SK-N-SH treated with all-trans-retinoic acid at 6 μM for 48 hours (cell line): ENCODE results near the gene MRGPRF.

Experiments used
- ATAC-seq: fragments of 200-7000 bp; cut with Tn5 transposase; 3 replicates; pipeline ENCODE4 v1.9.1; 2020; ENCODE audit warnings: mild to moderate bottlenecking, moderate library complexity
- ARNTL ChIP-seq: fragments of 450-650 bp; formaldehyde crosslinking; IDR thresholded peaks from 2 replicates; pipeline ENCODE4 v1.5.0; 2020; ENCODE audit warnings: low read depth, mild to moderate bottlenecking, moderate library complexity, borderline replicate concordance
- BACH2 ChIP-seq: fragments of 250-450 bp; sonication (Bioruptor Pico); IDR thresholded peaks from 2 replicates; pipeline ENCODE4 v1.9.0; 2021; ENCODE audit warnings: mild to moderate bottlenecking, borderline replicate concordance
- CREB5 ChIP-seq: fragments of 250-450 bp; sonication (Bioruptor Pico); IDR thresholded peaks from 2 replicates; pipeline ENCODE4 v1.5.1; 2020; ENCODE audit warnings: low read depth, mild to moderate bottlenecking, moderate library complexity
- CSDC2 ChIP-seq: fragments of 250-450 bp; sonication (Bioruptor Pico); IDR thresholded peaks from 2 replicates; pipeline ENCODE4 v1.5.0; 2020; ENCODE audit warnings: mild to moderate bottlenecking, moderate library complexity
- ESRRG ChIP-seq: fragments of 250-450 bp; sonication (Bioruptor Pico); IDR thresholded peaks from 2 replicates; pipeline ENCODE4 v1.6.1; 2021; ENCODE audit warnings: mild to moderate bottlenecking
- GLIS3 ChIP-seq: fragments of 250-450 bp; sonication (Bioruptor Pico); IDR thresholded peaks from 2 replicates; pipeline ENCODE4 v1.5.0; 2020; ENCODE audit warnings: mild to moderate bottlenecking, moderate library complexity
- ISL1 ChIP-seq: fragments of 250-450 bp; sonication (Bioruptor Pico); IDR thresholded peaks from 2 replicates; pipeline ENCODE4 v2.1.2; 2022; ENCODE audit warnings: mild to moderate bottlenecking, moderate library complexity
- POU6F1 ChIP-seq: fragments of 250-450 bp; sonication (Bioruptor Pico); IDR thresholded peaks from 2 replicates; pipeline ENCODE4 v1.8.0; 2021; ENCODE audit warnings: low read depth, mild to moderate bottlenecking, moderate library complexity, borderline replicate concordance
- PPARA ChIP-seq: fragments of 250-450 bp; sonication (Bioruptor Pico); IDR thresholded peaks from 2 replicates; pipeline ENCODE4 v1.5.0; 2020; ENCODE audit warnings: mild to moderate bottlenecking, borderline replicate concordance
- RARB ChIP-seq: fragments of 250-450 bp; sonication (Bioruptor Pico); IDR thresholded peaks from 2 replicates; pipeline ENCODE4 v1.8.0; 2021; ENCODE audit warnings: mild to moderate bottlenecking, moderate library complexity
- TCF4 ChIP-seq: fragments of 250-450 bp; sonication (Bioruptor Pico); IDR thresholded peaks from 2 replicates; pipeline ENCODE4 v1.8.0; 2021; ENCODE audit warnings: mild to moderate bottlenecking, moderate library complexity, borderline replicate concordance
- TOX ChIP-seq: fragments of 250-450 bp; sonication (Bioruptor Pico); IDR thresholded peaks from 2 replicates; pipeline ENCODE4 v1.8.0; 2021; ENCODE audit warnings: mild to moderate bottlenecking, moderate library complexity, borderline replicate concordance
- ZC3H10 ChIP-seq: fragments of 250-450 bp; sonication (Bioruptor Pico); IDR thresholded peaks from 2 replicates; pipeline ENCODE4 v1.5.1; 2021; ENCODE audit warnings: mild to moderate bottlenecking, moderate library complexity
- ZFP3 ChIP-seq: fragments of 250-450 bp; sonication (Bioruptor Pico); IDR thresholded peaks from 2 replicates; pipeline ENCODE4 v1.5.0; 2020; ENCODE audit warnings: mild to moderate bottlenecking, moderate library complexity
- ZNF565 ChIP-seq: fragments of 450-650 bp; formaldehyde crosslinking; conservative IDR thresholded peaks from 2 replicates; pipeline ENCODE4 v1.5.0; 2020; ENCODE audit warnings: low read depth, mild to moderate bottlenecking, moderate library complexity
- ZNF70 ChIP-seq: fragments of 450-650 bp; formaldehyde crosslinking; IDR thresholded peaks from 2 replicates; pipeline ENCODE4 v1.5.0; 2020; ENCODE audit warnings: mild to moderate bottlenecking, moderate library complexity
- ZNF8 ChIP-seq: fragments of 450-650 bp; formaldehyde crosslinking; IDR thresholded peaks from 2 replicates; pipeline ENCODE4 v1.5.0; 2020; ENCODE audit warnings: mild to moderate bottlenecking, moderate library complexity
- TF ChIP-seq, protein P1 (sequence below): fragments of 250-450 bp; sonication (Bioruptor Pico); IDR thresholded peaks from 2 replicates; pipeline ENCODE4 v1.8.0; 2020; ENCODE audit warnings: mild to moderate bottlenecking, moderate library complexity, borderline replicate concordance
- TF ChIP-seq, protein P2 (sequence below): fragments of 250-450 bp; sonication (Bioruptor Pico); IDR thresholded peaks from 2 replicates; pipeline ENCODE4 v1.5.0; 2020; ENCODE audit warnings: mild to moderate bottlenecking, moderate library complexity

Gene MRGPRF

DNA sequence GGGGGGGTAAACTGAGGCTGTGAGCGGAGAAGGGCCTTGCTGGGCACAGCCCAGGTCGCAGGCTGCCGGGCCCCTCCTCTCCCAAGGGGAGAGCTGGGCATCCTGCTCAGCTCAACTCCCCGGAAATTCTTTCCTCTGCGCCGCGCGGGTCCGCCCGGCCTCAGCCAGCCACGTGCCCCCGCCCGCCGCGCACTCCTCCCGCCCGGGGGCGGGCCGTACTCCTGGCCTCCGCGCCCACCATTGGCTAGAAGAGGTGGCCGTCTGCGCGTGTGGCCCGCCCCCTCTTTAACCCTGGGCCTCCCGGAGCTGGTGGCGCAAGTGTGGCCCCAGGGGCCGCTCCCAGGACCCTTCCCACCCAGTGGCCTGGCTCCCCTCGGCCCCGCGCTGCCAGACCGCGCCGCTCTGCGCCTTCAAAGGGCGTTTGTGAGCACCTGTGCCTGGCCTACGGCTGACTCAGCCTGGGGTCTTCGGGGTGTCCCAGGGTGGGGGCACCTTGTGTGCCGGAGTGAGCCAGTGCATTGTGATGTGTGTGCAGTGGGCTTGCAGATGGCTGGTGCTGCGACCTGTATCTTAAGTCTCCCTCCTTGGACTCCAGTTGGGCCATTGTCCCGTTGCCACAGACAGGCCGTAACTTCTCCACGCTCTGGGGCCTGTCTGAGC is 2.0 kb downstream of the MRGPRF start:
- no peak for ATAC-seq
- TF ChIP-seq ZNF70 (CRISPR knock-in tag) (no peak), POU6F1 (CRISPR knock-in tag) (no peak), CREB5 (CRISPR knock-in tag) (no peak), ISL1 (CRISPR knock-in tag) (no peak), ZNF565 (CRISPR knock-in tag) (no peak), GLIS3 (no peak), ZC3H10 (CRISPR knock-in tag) (no peak), TCF4 (no peak), ARNTL (CRISPR knock-in tag) (no peak), ZFP3 (CRISPR knock-in tag) (no peak), ESRRG (CRISPR knock-in tag) (no peak)
- TF ChIP-seq, protein P1, sequence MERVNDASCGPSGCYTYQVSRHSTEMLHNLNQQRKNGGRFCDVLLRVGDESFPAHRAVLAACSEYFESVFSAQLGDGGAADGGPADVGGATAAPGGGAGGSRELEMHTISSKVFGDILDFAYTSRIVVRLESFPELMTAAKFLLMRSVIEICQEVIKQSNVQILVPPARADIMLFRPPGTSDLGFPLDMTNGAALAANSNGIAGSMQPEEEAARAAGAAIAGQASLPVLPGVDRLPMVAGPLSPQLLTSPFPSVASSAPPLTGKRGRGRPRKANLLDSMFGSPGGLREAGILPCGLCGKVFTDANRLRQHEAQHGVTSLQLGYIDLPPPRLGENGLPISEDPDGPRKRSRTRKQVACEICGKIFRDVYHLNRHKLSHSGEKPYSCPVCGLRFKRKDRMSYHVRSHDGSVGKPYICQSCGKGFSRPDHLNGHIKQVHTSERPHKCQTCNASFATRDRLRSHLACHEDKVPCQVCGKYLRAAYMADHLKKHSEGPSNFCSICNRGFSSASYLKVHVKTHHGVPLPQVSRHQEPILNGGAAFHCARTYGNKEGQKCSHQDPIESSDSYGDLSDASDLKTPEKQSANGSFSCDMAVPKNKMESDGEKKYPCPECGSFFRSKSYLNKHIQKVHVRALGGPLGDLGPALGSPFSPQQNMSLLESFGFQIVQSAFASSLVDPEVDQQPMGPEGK (CRISPR knock-in tag) = no peak
- TF ChIP-seq, protein P2, sequence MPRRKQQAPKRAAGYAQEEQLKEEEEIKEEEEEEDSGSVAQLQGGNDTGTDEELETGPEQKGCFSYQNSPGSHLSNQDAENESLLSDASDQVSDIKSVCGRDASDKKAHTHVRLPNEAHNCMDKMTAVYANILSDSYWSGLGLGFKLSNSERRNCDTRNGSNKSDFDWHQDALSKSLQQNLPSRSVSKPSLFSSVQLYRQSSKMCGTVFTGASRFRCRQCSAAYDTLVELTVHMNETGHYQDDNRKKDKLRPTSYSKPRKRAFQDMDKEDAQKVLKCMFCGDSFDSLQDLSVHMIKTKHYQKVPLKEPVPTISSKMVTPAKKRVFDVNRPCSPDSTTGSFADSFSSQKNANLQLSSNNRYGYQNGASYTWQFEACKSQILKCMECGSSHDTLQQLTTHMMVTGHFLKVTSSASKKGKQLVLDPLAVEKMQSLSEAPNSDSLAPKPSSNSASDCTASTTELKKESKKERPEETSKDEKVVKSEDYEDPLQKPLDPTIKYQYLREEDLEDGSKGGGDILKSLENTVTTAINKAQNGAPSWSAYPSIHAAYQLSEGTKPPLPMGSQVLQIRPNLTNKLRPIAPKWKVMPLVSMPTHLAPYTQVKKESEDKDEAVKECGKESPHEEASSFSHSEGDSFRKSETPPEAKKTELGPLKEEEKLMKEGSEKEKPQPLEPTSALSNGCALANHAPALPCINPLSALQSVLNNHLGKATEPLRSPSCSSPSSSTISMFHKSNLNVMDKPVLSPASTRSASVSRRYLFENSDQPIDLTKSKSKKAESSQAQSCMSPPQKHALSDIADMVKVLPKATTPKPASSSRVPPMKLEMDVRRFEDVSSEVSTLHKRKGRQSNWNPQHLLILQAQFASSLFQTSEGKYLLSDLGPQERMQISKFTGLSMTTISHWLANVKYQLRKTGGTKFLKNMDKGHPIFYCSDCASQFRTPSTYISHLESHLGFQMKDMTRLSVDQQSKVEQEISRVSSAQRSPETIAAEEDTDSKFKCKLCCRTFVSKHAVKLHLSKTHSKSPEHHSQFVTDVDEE = no peak

- no peak for ATAC-seq
These were observed 2.6 kb downstream of the MRGPRF start for GRCh38 chr11:69010361-69010891.

More at GRCh38 chr11:69010361-69010891, 2.6 kb downstream of the MRGPRF start:
- no peak for TF ChIP-seq ISL1 (CRISPR knock-in tag)
- TF ChIP-seq, protein P1 (CRISPR knock-in tag) = no peak
- TF ChIP-seq PPARA = no peak
- TF ChIP-seq RARB (CRISPR knock-in tag) = no peak
- TF ChIP-seq ZNF8 (CRISPR knock-in tag) = no peak
- TF ChIP-seq ESRRG (CRISPR knock-in tag) = no peak
- no peak for TF ChIP-seq CSDC2
- no peak for TF ChIP-seq BACH2 (CRISPR knock-in tag)
- no peak for TF ChIP-seq ZNF70 (CRISPR knock-in tag)
- no peak for TF ChIP-seq ZC3H10 (CRISPR knock-in tag)
- no peak for TF ChIP-seq CREB5 (CRISPR knock-in tag)
- TF ChIP-seq TOX (CRISPR knock-in tag) = no peak
